HG02763 (cell line): Measurements from ENCODE around the gene SOD2.
"Not testable (repeated sequence)": the region's sequence is repeated elsewhere in the genome, so short reads cannot be mapped to it uniquely, and the experiment has no call there.

Experiments
- ATAC-seq: cut with Tn5 transposase; IDR thresholded peaks from one replicate; pipeline ENCODE4 v1.9.1; 2021; ENCODE audit warnings: mild to moderate bottlenecking, moderate library complexity; ENCODE audit not compliant: unreplicated experiment

SOD2 gene

GRCh38 chr6:159693128-159693893 is at the start of gene SOD2:
Gene SOD2, minus strand, starts transcription at chr6:159693241. Its CDS starts 74 bp downstream, at chr6:159693167.
- ATAC-seq = peak; percentile 79

DNA sequence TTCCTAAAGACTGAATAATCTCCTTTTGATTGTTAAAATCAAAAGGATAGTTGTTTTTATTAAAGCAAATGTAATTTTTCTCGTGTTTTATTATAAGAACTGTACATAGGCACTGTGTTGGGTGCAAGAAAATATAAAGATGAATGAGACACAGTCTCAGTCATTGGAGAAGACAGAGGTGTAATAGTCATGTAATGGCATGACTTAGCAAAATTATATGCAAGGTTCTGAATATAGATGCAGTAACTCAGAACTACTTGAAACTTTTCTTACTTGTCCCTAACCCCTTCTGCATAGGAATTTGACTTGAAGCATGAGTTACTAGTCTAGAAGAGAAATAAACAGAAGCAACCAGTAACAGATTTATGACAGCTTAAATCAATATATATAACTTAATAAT is 49.1 kb upstream of the SOD2 start:
- no peak for ATAC-seq

DNA sequence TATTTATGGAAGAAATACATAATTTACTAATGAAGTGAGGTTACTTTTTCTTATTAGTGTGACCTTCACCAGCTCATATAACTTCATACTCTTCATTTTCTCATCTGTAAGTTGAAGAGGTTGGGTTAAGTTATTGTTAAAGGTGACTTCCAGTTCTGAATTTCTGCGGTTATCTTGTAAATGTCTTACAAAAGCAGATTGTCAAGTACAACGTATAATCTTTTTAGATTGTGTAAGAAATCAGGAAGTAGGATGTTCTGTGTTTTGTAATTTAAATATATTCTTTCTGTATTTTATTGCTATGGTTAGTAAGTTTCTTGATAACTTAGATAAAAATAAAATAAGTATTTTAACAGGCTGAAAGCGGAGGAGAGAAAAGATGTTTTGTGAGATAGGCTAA is 46.3 kb upstream of the SOD2 start:
- ATAC-seq = no peak

DNA sequence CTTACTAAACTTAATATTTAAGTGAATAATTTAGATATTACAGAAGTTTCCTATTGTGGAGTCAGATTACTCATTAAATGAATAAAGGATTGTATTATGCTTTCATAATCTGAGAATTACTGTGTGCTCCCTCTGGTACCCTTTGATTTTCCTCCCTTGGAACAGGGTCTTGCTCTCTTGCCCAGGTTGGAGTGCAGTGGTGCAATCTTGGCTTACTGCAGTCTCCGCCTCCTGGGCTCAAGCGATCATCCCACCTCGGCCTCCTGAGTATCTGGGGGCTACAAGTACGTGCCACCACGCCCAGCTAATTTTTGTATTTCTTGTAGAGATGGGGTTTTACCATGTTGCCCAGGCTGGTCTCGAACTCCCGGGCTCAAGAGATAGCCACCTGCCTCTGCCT is 43.9 kb upstream of the SOD2 start:
- no peak for ATAC-seq

DNA sequence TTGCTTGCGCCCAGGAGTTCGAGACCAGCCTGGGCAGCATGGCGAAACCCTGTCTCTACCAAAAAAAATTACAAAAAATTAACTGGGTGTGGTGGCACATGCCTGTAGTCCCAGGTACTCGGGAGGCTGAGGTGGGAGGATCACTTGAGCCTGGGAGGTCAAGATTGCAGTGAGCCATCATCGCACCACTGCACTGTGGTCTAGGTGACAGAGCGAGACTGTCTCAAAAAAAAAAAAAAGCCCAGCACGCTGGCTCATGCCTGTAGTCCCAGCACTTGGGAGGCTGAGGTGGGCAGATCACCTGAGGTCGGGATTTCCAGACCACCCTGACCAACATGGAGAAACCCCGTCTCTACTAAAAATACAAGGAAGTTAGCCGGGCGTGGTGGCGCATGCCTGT is 40.4 kb upstream of the SOD2 start:
- not testable (repeated sequence) for ATAC-seq

GRCh38 chr6:159732550-159732949 is 39.5 kb upstream of the SOD2 start:
- ATAC-seq = not testable (repeated sequence)

DNA sequence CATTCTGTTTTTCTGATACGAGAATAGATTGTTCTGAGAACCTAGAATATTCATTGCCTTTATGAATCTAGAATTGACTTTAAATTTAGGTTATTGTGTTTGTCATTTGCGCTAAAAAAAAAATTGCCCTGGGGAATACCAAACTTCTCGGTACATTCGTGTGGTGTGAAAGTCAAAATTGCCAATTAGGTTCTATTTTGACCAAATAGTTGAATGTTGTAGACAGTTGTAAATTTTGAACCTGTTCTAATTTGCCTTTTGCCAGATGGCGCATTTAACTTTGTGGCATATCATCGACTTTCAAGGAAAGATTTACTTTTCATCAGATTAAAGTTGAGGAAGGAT is 37.3 kb upstream of the SOD2 start:
- ATAC-seq = no peak

DNA sequence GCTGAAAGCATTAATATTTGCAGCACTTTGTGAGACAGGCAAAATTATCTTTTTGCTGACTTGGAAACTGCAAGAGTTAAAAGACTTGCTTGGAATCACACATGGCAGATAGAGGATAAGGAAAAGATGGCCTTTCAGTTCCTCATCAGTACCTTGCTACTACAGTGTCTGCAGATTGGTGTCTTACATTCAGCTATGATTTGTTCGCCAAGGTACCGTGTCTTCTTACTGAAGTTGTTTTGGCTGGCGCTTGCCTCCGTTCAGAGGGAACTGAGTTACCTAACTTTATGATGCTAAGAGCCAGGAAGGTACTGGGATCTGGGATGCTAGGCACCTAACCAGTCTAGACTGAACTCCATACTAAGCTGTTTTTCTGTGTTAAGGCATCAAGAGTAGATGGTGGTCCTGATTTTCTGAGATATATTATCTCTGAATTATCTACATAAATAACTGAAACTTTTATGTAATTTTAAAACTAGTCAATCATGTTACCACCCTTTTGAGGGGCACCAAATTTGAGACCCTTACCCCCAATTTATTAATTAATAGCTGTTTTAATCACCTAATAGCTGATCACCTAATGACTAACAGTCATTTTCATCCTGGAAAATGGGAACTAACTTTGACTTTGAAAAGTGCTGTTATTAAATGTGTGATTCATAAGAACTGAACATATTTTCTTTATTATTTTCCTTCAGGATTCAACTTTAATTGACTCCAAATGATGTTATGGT is 36.7 kb upstream of the SOD2 start:
- ATAC-seq = no peak

DNA sequence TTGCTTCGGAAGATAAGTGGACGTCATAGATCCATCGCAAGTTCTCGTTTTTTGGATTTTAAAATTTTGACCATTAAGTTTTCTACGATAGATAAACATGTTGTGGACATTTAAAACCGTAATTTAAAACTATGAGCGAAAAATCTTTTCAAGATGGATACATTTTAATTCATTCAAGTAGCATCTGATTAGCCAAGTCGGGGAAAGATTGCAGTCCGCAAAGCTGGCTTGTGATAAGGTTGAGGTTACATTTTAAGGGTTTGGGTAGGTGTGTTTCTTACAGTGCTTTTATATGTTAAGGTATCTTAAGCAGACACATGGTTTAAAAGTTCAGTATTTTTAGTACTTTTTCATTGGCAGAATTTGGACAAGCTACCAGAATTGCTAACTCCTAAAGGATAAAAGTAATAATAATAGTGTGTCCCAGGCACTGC is 35.5 kb upstream of the SOD2 start:
- no peak for ATAC-seq

- peak; percentile 32 for ATAC-seq
These were observed 34.8 kb upstream of the SOD2 start for GRCh38 chr6:159727717-159728445.

DNA sequence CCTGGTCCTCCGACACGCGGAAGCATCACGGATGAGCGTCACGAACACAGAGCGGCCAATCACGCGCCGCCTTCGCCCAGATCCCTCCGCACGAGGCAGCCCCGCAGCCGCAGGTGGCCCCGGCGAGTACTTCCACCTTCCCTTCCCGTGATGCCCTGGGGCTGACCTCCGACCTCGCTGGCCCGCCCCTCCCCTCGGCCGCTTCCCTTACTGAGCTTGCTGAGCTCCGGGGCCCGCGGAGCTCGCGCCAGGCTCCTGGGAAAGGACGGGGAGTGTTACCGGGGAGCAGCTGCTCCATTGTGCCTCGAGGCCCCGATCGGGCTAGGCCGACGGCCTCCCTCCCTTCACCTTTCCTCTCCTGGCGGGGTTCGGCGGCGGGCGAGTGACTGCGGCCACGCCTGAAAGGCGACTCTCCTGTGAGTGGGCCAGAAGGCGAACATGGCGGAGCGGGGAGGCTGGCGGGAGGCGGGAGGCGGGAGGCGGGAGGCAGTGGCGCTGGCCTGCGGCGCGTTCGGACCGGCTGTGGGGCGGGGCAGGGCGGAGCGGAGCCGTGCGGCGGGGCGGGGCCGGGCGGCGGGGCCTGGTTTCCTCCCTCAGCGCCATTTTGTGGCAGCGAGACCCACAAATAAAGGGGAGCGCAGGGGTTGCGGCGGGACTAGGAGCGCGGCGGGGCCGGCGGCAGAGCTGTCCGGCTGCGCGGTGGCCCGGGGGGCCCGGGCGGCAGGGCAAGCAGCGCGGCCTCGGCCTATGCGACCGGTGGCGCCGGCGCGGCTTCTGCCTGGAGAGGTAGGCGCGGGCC is 34.1 kb upstream of the SOD2 start, which contains the start of gene WTAP:
WTAP (plus strand) TSS at position 589 of the 799 bp plus-strand sequence. CDS start 8,760 bp downstream, outside the sequence.
- ATAC-seq = peak; percentile 78

GRCh38 chr6:159726255-159726917 is 33.3 kb upstream of the SOD2 start:
- ATAC-seq = peak; percentile 15

DNA sequence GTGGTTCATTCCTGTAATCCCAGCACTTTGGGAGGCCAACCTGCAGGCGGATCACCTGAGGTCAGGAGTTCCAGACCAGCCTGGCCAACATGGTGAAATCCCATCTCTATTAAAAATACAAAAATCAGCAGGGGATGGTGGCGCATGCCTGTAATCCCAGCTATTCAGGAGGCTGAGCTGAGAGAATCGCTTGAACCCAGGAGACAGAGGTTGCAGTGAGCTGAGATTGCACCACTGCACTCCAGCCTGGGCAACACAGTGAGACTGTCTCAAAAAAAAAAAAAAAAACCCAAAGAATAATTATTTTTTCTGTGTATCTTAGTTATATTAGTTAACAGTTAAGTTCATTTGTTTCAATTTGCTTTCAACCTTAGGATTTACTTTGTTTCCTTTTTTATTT is 32.2 kb upstream of the SOD2 start:
- ATAC-seq = not testable (repeated sequence)

DNA sequence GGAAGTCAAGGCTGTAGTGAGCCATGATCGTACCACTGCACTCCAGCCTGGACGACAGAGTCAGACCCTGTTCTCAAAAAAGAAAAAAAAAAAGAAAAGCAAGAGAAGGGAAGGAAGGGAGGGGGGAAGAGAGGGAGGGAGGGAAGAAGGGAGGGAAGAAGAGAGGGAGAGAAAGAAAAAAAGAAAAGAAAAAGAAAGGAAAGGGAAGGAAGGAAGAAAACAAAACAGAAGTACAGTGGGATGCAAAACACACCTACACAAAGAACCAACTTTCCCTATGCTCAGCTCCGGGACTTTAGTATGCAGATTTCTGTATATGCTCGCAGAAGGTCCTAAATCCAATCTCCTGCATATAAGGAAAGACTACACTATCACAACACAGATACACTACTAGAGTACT is 31.7 kb upstream of the SOD2 start:
- ATAC-seq = no peak

DNA sequence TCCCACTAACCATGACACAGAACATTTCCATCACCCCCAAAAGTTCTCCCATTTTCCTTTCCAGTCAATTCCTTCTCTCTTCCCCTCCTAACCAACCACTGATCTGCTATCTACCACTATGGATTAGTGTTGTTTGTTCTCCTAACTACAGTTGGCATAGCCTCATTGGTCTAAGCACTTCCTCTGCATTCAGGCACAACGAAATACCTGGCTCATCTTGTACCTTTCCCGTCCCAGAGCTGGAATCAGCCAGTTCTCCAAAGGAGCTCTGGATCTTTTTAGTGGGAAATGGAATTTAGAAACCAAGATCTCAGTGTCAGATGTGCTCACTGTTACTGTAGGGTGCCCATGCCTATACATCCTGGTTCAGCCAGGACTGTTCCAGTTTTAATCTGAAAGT is 30.2 kb upstream of the SOD2 start:
- no peak for ATAC-seq

DNA sequence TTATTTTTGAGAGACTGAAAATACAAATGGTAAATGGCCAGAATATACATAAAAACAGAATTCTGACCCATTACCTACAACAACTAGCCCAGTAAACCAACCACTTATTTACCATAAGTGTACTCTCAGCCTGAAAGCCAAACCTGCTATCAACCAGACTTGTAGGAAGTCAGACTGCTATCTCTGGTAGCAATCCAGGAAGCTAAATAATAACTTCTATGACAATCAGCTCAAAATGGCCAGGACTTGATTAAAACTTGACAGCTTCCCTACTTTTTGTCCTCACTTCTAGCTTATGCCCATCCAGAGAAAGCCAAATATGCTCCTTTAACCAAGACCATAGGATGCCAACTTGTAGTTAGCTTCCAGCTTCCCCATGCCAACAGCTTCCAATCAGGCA is 29.6 kb upstream of the SOD2 start:
- ATAC-seq = no peak

GRCh38 chr6:159721981-159722380 is 28.9 kb upstream of the SOD2 start:
- ATAC-seq = not testable (repeated sequence)

- no peak for ATAC-seq
These were observed 27.7 kb upstream of the SOD2 start for GRCh38 chr6:159720708-159721107.

DNA sequence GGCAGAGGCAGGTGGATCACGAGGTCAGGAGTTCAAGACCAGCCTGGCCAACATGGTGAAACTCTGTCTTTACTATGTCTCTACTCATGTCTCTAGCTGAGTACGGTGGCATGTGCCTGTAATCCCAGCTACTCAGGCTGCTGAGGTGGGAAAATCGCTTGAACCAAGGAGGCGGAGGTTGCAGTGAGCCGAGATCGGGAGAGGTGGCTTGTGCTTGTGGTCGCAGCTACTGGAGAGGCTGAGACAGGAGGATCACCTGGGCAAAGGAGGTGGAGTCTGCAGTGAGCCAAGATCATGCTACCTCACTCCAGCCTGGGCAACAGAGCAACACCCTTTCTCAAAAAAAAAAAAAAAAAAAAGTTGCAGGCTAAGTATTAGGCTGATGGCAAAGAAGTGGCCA is 26.2 kb upstream of the SOD2 start:
- no peak for ATAC-seq

DNA sequence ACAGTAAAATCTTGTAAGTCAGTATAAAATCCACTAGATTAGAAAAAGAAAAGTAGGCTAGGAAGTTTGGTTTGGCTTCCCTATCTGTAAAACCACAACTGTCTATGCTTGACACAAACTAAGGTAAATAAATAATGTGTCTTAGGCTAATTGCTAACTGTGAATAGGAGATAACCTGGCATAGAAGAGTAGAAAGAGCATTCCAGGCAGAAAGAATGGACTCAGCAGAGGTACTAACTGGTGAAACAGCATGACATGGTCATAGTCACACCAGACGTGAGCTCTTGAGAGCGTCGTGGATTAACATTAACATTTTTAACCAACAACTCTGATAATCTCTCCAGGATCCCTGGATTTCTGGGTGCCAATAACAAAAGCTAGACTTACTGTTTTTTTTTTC is 25.6 kb upstream of the SOD2 start:
- no peak for ATAC-seq
